Memory B cell (primary cell): ENCODE measurements around the gene SMIM5.
"Not testable (repeated sequence)": the region's sequence is repeated elsewhere in the genome, so short reads cannot be mapped to it uniquely, and the experiment has no call there.

ENCODE experiments used
- ATAC-seq: fragments of 150-1000 bp; cut with Tn5 transposase; 2 replicates; pipeline ENCODE4 v1.10.0; 2021; ENCODE audit warnings: low read depth, mild to moderate bottlenecking, moderate library complexity
- DNase-seq, 2 donors: peaks; one replicate each; pipeline ENCODE4 v3.0.0; 2022; ENCODE audit warnings: low spot score in 2 of 2
- H3K27ac Mint-ChIP-seq: one replicate; pipeline ENCODE4 v1.8.0; 2022; ENCODE audit warnings: mild to moderate bottlenecking, moderate library complexity, mixed read lengths
- H3K27me3 Mint-ChIP-seq: one replicate; pipeline ENCODE4 v1.8.0; 2022; ENCODE audit warnings: mixed read lengths
- H3K36me3 Mint-ChIP-seq: one replicate; pipeline ENCODE4 v1.8.0; 2022; ENCODE audit warnings: mild to moderate bottlenecking, mixed read lengths
- H3K4me1 Mint-ChIP-seq: one replicate; pipeline ENCODE4 v1.8.0; 2022; ENCODE audit warnings: mixed read lengths
- H3K4me3 Mint-ChIP-seq: one replicate; pipeline ENCODE4 v1.8.0; 2022; ENCODE audit warnings: mild to moderate bottlenecking, moderate library complexity, mixed read lengths
- H3K9me3 Mint-ChIP-seq: one replicate; pipeline ENCODE4 v1.8.0; 2022; ENCODE audit warnings: mixed read lengths

SMIM5 gene

DNA sequence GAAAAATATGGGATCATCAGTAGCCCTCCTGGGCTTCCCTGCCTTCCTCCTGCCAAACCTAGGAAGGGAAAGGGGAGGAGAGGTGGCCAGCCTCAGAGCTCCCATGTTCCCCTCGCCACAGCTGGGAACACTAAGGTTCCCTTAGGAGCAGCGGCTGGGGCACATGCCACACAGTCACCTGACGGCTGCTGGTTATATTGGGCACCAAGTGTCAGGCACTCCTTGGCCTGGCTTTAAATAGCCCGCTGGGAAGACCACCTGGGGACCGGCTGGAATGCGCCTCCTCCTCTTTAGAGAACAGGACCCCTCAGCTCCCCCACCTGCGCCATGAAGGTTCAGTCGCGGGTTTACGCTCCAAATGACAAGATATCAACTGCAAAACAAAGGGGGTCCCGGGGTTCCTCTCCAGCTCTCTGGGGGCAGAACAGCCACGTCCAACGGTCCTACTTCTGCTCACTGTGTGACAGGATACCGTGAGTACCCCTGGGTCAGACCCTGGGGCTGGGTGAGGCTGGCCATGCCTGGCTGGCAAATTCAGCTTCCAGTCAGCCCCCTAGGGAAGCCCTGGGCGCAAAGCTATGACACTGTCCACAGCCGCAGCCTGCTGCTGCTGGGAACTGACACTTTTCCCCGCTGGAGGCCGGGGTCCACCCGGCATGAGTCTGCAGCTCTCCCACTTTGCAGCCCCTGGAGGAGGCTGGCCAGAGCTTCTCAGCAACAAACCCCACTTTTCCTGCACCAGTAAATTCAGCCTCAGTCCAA, 3.3 kb downstream of the SMIM5 start:
- H3K27ac Mint-ChIP-seq: no peak overlapping the region
- DNase-seq (no peak), ATAC-seq (no peak)
- no peaks in the 10 kb centered on the region for H3K9me3 Mint-ChIP-seq
- peaks cover 2% of the 10 kb centered on the region for H3K4me1 Mint-ChIP-seq
- peaks cover 2% of the 10 kb centered on the region for H3K36me3 Mint-ChIP-seq
- no peak overlapping the region for H3K4me3 Mint-ChIP-seq
- H3K27me3 Mint-ChIP-seq: no peaks in the 10 kb centered on the region

DNA sequence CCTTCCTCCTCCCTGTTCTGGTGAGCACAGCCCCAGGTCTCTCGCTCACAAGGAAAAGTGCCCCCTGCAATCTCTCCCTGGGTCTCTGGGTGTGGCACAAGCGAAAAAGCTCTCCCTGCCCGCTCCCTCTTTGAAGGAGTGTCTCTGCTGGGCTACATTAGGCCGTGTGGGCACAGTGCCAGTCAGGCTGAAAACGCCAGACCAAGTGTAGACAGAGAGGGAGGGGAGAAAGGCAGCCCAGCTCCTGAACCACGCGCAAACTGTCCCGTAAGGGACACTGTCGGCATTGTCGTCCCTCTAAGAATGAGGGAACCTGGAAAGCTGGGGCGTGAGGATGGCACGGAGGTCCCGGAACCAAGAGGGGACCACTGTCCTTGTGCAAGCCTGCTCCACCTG, 3.9 kb downstream of the SMIM5 start:
- no peak for DNase-seq
- ATAC-seq: no peak
- Mint-ChIP-seq H3K27ac (no peak overlapping the region), H3K4me3 (no peak overlapping the region), H3K27me3 (no peaks in the 10 kb centered on the region), H3K4me1 (peaks cover 2% of the 10 kb centered on the region), H3K9me3 (no peaks in the 10 kb centered on the region), H3K36me3 (peaks cover 4% of the 10 kb centered on the region)

DNA sequence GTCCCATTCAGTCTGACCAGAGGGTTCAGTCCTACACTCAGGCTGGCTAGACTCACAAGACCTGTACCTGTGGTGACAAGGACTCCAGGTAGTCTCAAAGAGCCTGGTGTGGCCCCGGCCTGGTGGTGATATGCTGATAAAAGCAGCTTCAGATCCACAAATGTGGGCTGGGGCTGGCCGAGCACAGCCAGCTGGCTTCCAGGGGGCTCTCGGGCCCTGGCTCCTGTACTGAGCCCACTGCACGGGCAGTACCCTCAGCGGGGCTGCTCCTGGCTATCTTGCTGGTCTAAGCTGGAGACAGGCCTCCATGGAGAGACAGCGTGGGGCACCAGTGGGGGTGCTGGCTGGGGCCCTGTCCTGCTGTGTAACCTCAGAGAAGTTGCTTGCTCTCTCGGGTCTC, 4.3 kb downstream of the SMIM5 start:
- Mint-ChIP-seq H3K4me1 (peaks cover 2% of the 10 kb centered on the region), H3K9me3 (no peaks in the 10 kb centered on the region), H3K27ac (no peak overlapping the region), H3K4me3 (no peak overlapping the region), H3K36me3 (peaks cover 4% of the 10 kb centered on the region), H3K27me3 (no peaks in the 10 kb centered on the region)
- ATAC-seq: no peak
- no peak for DNase-seq

- H3K4me1 Mint-ChIP-seq, H3K4me3 Mint-ChIP-seq, ATAC-seq, DNase-seq, H3K27ac Mint-ChIP-seq, H3K36me3 Mint-ChIP-seq, H3K9me3 Mint-ChIP-seq, H3K27me3 Mint-ChIP-seq: not testable (repeated sequence)
These were observed 4.8 kb downstream of the SMIM5 start for GRCh38 chr17:75638039-75638438.

DNA sequence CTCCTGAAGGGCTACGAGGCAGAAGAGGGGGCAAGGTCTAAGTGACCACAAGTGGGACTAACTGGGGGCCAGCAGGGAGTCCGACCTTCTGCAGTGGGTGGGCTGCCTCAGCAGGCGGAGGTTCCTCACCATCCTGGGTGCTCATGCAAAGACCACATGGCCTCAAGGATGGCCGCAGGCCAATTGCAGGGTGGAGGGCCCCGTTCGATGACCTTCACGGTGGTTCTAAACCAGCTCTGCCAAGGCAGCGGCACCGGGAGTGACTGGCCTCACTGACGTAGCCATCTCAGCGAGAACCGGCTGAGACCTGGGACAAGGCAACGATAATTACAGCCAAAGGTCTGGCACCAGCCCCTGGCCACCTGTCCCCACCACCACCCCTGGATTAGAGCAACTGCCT, 5.7 kb downstream of the SMIM5 start:
- H3K4me3 Mint-ChIP-seq: no peak overlapping the region
- H3K9me3 Mint-ChIP-seq: no peaks in the 10 kb centered on the region
- H3K27ac Mint-ChIP-seq: no peak overlapping the region
- H3K4me1 Mint-ChIP-seq: peaks cover 1% of the 10 kb centered on the region
- H3K36me3 Mint-ChIP-seq: peaks cover 4% of the 10 kb centered on the region
- no peaks in the 10 kb centered on the region for H3K27me3 Mint-ChIP-seq
- ATAC-seq (no peak), DNase-seq (no peak)

GRCh38 chr17:75639327-75639726, 6.1 kb downstream of the SMIM5 start:
- H3K36me3 Mint-ChIP-seq: peaks cover 4% of the 10 kb centered on the region
- ATAC-seq: no peak
- H3K27me3 Mint-ChIP-seq: no peaks in the 10 kb centered on the region
- no peak overlapping the region for H3K4me3 Mint-ChIP-seq
- no peak for DNase-seq
- no peaks in the 10 kb centered on the region for H3K4me1 Mint-ChIP-seq
- H3K9me3 Mint-ChIP-seq: no peaks in the 10 kb centered on the region
- H3K27ac Mint-ChIP-seq: no peak overlapping the region

GRCh38 chr17:75639771-75640555, 6.7 kb downstream of the SMIM5 start:
- H3K27me3 Mint-ChIP-seq: no peaks in the 10 kb centered on the region
- H3K4me1 Mint-ChIP-seq: no peaks in the 10 kb centered on the region
- H3K4me3 Mint-ChIP-seq: no peak overlapping the region
- H3K9me3 Mint-ChIP-seq: no peaks in the 10 kb centered on the region
- H3K27ac Mint-ChIP-seq: no peak overlapping the region
- DNase-seq (no peak), ATAC-seq (no peak)
- peaks cover 4% of the 10 kb centered on the region for H3K36me3 Mint-ChIP-seq

GRCh38 chr17:75640556-75641119, 7.4 kb downstream of the SMIM5 start:
- no peaks in the 10 kb centered on the region for H3K27me3 Mint-ChIP-seq
- H3K4me1 Mint-ChIP-seq: no peaks in the 10 kb centered on the region
- H3K36me3 Mint-ChIP-seq: peaks cover 4% of the 10 kb centered on the region
- no peak overlapping the region for H3K4me3 Mint-ChIP-seq
- H3K27ac Mint-ChIP-seq: no peak overlapping the region
- no peak for ATAC-seq
- no peaks in the 10 kb centered on the region for H3K9me3 Mint-ChIP-seq
- no peak for DNase-seq

- no peak overlapping the region for H3K4me3 Mint-ChIP-seq
- peaks cover 4% of the 10 kb centered on the region for H3K36me3 Mint-ChIP-seq
- H3K27me3 Mint-ChIP-seq: no peaks in the 10 kb centered on the region
- DNase-seq (no peak), ATAC-seq (no peak)
- no peaks in the 10 kb centered on the region for H3K4me1 Mint-ChIP-seq
- no peak overlapping the region for H3K27ac Mint-ChIP-seq
- no peaks in the 10 kb centered on the region for H3K9me3 Mint-ChIP-seq
These were observed 8.1 kb downstream of the SMIM5 start for GRCh38 chr17:75641343-75641742.

DNA sequence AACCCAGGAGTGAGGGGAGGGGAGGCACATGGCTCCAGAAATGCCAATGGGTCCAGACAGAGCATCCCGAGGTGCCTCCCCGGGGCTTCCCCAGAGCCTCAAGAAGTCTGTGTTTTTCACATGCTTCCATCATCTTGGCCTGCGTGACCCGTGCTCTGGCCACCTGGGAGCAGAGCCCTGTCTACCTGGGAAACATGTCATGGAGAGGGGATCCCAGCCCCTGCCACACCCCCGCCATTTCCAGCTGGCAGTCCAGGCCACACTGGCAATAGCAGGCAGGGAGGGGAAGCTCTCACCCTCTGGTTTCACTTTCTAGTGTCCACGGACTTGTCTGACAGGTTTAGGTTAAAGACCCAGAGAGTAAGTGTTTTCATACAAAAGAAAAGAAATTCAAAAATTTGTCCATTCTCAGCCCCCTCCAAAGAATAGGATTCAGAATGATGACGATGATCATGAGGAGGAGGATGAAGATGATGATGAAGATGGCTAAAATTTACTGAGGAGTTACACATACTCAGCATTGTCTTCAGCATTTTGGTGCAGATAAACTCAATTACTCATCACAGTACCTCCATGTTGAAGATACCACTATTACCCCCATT, 9.0 kb downstream of the SMIM5 start:
- ATAC-seq: no peak
- H3K27me3 Mint-ChIP-seq: no peaks in the 10 kb centered on the region

DNA sequence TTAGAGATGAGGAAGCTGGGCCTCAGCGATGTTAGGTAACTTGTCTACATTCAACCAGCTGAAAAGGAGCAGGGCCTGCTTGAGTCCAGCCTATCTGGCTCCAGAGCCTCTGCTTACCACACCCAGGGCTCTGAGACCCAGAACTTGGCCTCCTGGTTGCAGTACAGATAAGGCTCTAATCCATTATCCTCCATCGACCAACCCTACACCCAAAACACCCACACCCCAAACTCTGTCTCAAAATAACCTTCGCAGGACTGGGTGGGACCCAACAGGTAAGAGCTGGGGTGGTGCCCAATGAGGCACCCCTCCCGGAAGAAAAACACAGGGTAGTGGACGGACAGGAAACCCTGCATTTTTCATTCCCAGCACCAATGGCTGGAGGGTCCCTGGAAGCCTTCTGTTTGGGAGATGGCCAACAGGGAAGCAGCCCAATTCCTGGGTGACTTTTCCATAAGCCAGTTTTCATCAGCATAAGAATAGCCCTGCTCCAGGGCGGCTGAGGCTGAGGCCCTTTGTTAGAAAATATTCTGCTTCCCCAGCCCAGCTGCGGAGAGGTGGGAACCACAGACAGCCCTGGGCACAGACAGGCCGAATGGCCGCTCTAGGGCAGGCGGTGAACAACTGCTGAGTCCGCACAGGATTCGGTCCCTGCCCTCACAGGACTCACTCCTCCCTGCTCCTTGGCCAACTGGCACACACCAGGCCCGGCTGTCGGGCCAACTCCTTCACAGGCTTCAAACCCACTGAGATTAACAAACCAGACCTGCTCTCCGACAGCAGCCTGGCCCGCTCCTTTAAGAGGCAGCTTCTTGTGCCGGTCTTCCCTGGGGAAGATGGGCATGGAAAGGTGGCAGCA, 9.8 kb downstream of the SMIM5 start:
- no peak for DNase-seq
- H3K27me3 Mint-ChIP-seq: no peaks in the 10 kb centered on the region
- no peaks in the 10 kb centered on the region for H3K9me3 Mint-ChIP-seq
- no peak for ATAC-seq
- H3K4me1 Mint-ChIP-seq: no peaks in the 10 kb centered on the region
- H3K27ac Mint-ChIP-seq: no peak overlapping the region
- H3K36me3 Mint-ChIP-seq: peaks cover 5% of the 10 kb centered on the region
- H3K4me3 Mint-ChIP-seq: no peak overlapping the region

More for the DNA sequence above, 9.0 kb downstream of the SMIM5 start:
- Mint-ChIP-seq H3K4me1 (no peaks in the 10 kb centered on the region), H3K4me3 (no peak overlapping the region), H3K36me3 (peaks cover 4% of the 10 kb centered on the region), H3K27ac (no peak overlapping the region), H3K9me3 (no peaks in the 10 kb centered on the region)
- DNase-seq: no peak

GRCh38 chr17:75643643-75644017, 10.4 kb downstream of the SMIM5 start:
- no peaks in the 10 kb centered on the region for H3K4me1 Mint-ChIP-seq
- ATAC-seq: no peak
- no peak overlapping the region for H3K4me3 Mint-ChIP-seq
- H3K9me3 Mint-ChIP-seq: no peaks in the 10 kb centered on the region
- DNase-seq: no peak
- H3K36me3 Mint-ChIP-seq: peaks cover 6% of the 10 kb centered on the region
- H3K27ac Mint-ChIP-seq: no peak overlapping the region
- H3K27me3 Mint-ChIP-seq: no peaks in the 10 kb centered on the region

GRCh38 chr17:75645501-75645888, 12.3 kb downstream of the SMIM5 start:
- Mint-ChIP-seq H3K9me3 (no peaks in the 10 kb centered on the region), H3K27ac (peak overlapping the region; percentile 67), H3K4me1 (no peaks in the 10 kb centered on the region), H3K27me3 (no peaks in the 10 kb centered on the region), H3K4me3 (no peak overlapping the region), H3K36me3 (peaks cover 8% of the 10 kb centered on the region)
- DNase-seq (no peak), ATAC-seq (no peak)
